ENCODE measurements around the gene TGFBI.

TGFBI gene

GRCh38 chr5:136104306-136104965 is 75.6 kb downstream of the TGFBI start:
- H3K23ac ChIP-seq (ENCODE audit: low read length) = no peak overlapping the region
- no peak overlapping the region for H3K9ac ChIP-seq (ENCODE audit: low read length)
- H3K18ac ChIP-seq (ENCODE audit: low read length) = no peak overlapping the region
- no peak overlapping the region for H3K4me3 ChIP-seq (ENCODE audit: low read depth, low read length)
- no peak overlapping the region for H2BK12ac ChIP-seq (ENCODE audit: low read length)
- no peak for DNase-seq
- H3K9me3 ChIP-seq (ENCODE audit: insufficient read depth, low read depth, low read length) = no peaks in the 10 kb centered on the region
- H3K79me2 ChIP-seq (ENCODE audit: control insufficient read depth, insufficient read depth, low read length, poor library complexity) = no peaks in the 10 kb centered on the region
- H4K91ac ChIP-seq (ENCODE audit: low read depth, low read length) = no peak overlapping the region
- H3K27ac ChIP-seq (ENCODE audit: low read depth, low read length) = no peak overlapping the region
- no peak overlapping the region for H2BK120ac ChIP-seq (ENCODE audit: insufficient read depth, low read length, poor library complexity)
- no peak overlapping the region for H2BK5ac ChIP-seq (ENCODE audit: low read depth, low read length, poor library complexity)
- H3K4ac ChIP-seq (ENCODE audit: low read depth, low read length) = no peak overlapping the region
- no peak overlapping the region for H2AFZ ChIP-seq (ENCODE audit: insufficient read depth, low read length, poor library complexity)
- no peak overlapping the region for H4K8ac ChIP-seq (ENCODE audit: low read depth, low read length)
- H3K27me3 ChIP-seq (ENCODE audit: insufficient read depth, low read length) = no peaks in the 10 kb centered on the region
- no peak overlapping the region for H4K12ac ChIP-seq (ENCODE audit: low read depth, low read length)
- no CpG with 5 or more reads among the region's 8 CpGs for WGBS (ENCODE audit: extremely low coverage, insufficient coverage, insufficient read length)
- H3K36me3 ChIP-seq (ENCODE audit: control insufficient read depth in 1 of 2, insufficient read depth in 2 of 2, low read length in 2 of 2) = no peaks in the 10 kb centered on the region
- H3K14ac ChIP-seq (ENCODE audit: low read length) = no peak overlapping the region
- H2AK5ac ChIP-seq (ENCODE audit: low read length) = no peak overlapping the region
- no peaks in the 10 kb centered on the region for H3K79me1 ChIP-seq (ENCODE audit: low read length)
- H3K4me1 ChIP-seq (ENCODE audit: control insufficient read depth in 1 of 2, insufficient read depth in 2 of 2, low read length in 2 of 2) = peaks cover 0 to 2% of the 10 kb centered on the region in 2 experiments
- H3K4me2 ChIP-seq (ENCODE audit: low read length) = no peak overlapping the region

GRCh38 chr5:136106351-136107031 is 77.7 kb downstream of the TGFBI start:
- Histone ChIP-seq H2BK5ac (ENCODE audit: low read depth, low read length, poor library complexity) (no peak overlapping the region), H2BK12ac (ENCODE audit: low read length) (no peak overlapping the region), H3K36me3 (ENCODE audit: control insufficient read depth in 1 of 2, insufficient read depth in 2 of 2, low read length in 2 of 2) (no peaks in the 10 kb centered on the region), H4K91ac (ENCODE audit: low read depth, low read length) (no peak overlapping the region), H4K8ac (ENCODE audit: low read depth, low read length) (no peak overlapping the region), H3K14ac (ENCODE audit: low read length) (no peak overlapping the region), H3K4ac (ENCODE audit: low read depth, low read length) (no peak overlapping the region), H3K9me3 (ENCODE audit: insufficient read depth, low read depth, low read length) (no peaks in the 10 kb centered on the region), H3K4me2 (ENCODE audit: low read length) (no peak overlapping the region), H2BK120ac (ENCODE audit: insufficient read depth, low read length, poor library complexity) (no peak overlapping the region), H3K9ac (ENCODE audit: low read length) (no peak overlapping the region), H3K27ac (ENCODE audit: low read depth, low read length) (no peak overlapping the region), H4K12ac (ENCODE audit: low read depth, low read length) (no peak overlapping the region), H3K23ac (ENCODE audit: low read length) (no peak overlapping the region), H3K18ac (ENCODE audit: low read length) (no peak overlapping the region), H3K27me3 (ENCODE audit: insufficient read depth, low read length) (no peaks in the 10 kb centered on the region), H2AFZ (ENCODE audit: insufficient read depth, low read length, poor library complexity) (no peak overlapping the region), H3K79me2 (ENCODE audit: control insufficient read depth, insufficient read depth, low read length, poor library complexity) (no peaks in the 10 kb centered on the region), H3K4me3 (ENCODE audit: low read depth, low read length) (no peak overlapping the region), H2AK5ac (ENCODE audit: low read length) (no peak overlapping the region), H3K4me1 (ENCODE audit: control insufficient read depth in 1 of 2, insufficient read depth in 2 of 2, low read length in 2 of 2) (peaks cover 0 to 2% of the 10 kb centered on the region in 2 experiments), H3K79me1 (ENCODE audit: low read length) (no peaks in the 10 kb centered on the region)
- DNase-seq = no peak
- no CpG with 5 or more reads among the region's 6 CpGs for WGBS (ENCODE audit: extremely low coverage, insufficient coverage, insufficient read length)

- Histone ChIP-seq H2AFZ (ENCODE audit: insufficient read depth, low read length, poor library complexity) (no peak overlapping the region), H3K9ac (ENCODE audit: low read length) (no peak overlapping the region)
- WGBS (ENCODE audit: extremely low coverage, insufficient coverage, insufficient read length) = no CpG with 5 or more reads among the region's 2 CpGs
Measured at GRCh38 chr5:136108180-136108611, 79.4 kb downstream of the TGFBI start.

GRCh38 chr5:136108766-136109165 is 80.0 kb downstream of the TGFBI start:
- no peak overlapping the region for H3K4me3 ChIP-seq (ENCODE audit: low read depth, low read length)
- H3K4me1 ChIP-seq (ENCODE audit: control insufficient read depth in 1 of 2, insufficient read depth in 2 of 2, low read length in 2 of 2) = peaks cover 0 to 2% of the 10 kb centered on the region in 2 experiments
- H3K27me3 ChIP-seq (ENCODE audit: insufficient read depth, low read length) = no peaks in the 10 kb centered on the region
- H3K9ac ChIP-seq (ENCODE audit: low read length) = no peak overlapping the region
- no peak overlapping the region for H4K91ac ChIP-seq (ENCODE audit: low read depth, low read length)
- H3K36me3 ChIP-seq (ENCODE audit: control insufficient read depth in 1 of 2, insufficient read depth in 2 of 2, low read length in 2 of 2) = no peaks in the 10 kb centered on the region
- H2BK12ac ChIP-seq (ENCODE audit: low read length) = no peak overlapping the region
- no CpG with 5 or more reads among the region's 1 CpG for WGBS (ENCODE audit: extremely low coverage, insufficient coverage, insufficient read length)
- H3K4me2 ChIP-seq (ENCODE audit: low read length) = no peak overlapping the region
- no peak overlapping the region for H4K12ac ChIP-seq (ENCODE audit: low read depth, low read length)
- no peak overlapping the region for H2AK5ac ChIP-seq (ENCODE audit: low read length)
- no peak overlapping the region for H2AFZ ChIP-seq (ENCODE audit: insufficient read depth, low read length, poor library complexity)
- no peaks in the 10 kb centered on the region for H3K79me2 ChIP-seq (ENCODE audit: control insufficient read depth, insufficient read depth, low read length, poor library complexity)
- no peak for DNase-seq
- H3K27ac ChIP-seq (ENCODE audit: low read depth, low read length) = no peak overlapping the region
- H3K23ac ChIP-seq (ENCODE audit: low read length) = no peak overlapping the region
- H3K18ac ChIP-seq (ENCODE audit: low read length) = no peak overlapping the region
- H2BK5ac ChIP-seq (ENCODE audit: low read depth, low read length, poor library complexity) = no peak overlapping the region
- H3K4ac ChIP-seq (ENCODE audit: low read depth, low read length) = no peak overlapping the region
- no peaks in the 10 kb centered on the region for H3K79me1 ChIP-seq (ENCODE audit: low read length)
- H3K14ac ChIP-seq (ENCODE audit: low read length) = no peak overlapping the region
- no peak overlapping the region for H2BK120ac ChIP-seq (ENCODE audit: insufficient read depth, low read length, poor library complexity)
- H3K9me3 ChIP-seq (ENCODE audit: insufficient read depth, low read depth, low read length) = peaks cover 1% of the 10 kb centered on the region
- H4K8ac ChIP-seq (ENCODE audit: low read depth, low read length) = no peak overlapping the region

More at GRCh38 chr5:136108180-136108611, 79.4 kb downstream of the TGFBI start:
- H2BK120ac ChIP-seq (ENCODE audit: insufficient read depth, low read length, poor library complexity) = peak overlapping the region; percentile 54
- no peaks in the 10 kb centered on the region for H3K79me1 ChIP-seq (ENCODE audit: low read length)
- DNase-seq = no peak
- H3K27ac ChIP-seq (ENCODE audit: low read depth, low read length) = no peak overlapping the region
- no peak overlapping the region for H3K4ac ChIP-seq (ENCODE audit: low read depth, low read length)
- H3K4me1 ChIP-seq (ENCODE audit: control insufficient read depth in 1 of 2, insufficient read depth in 2 of 2, low read length in 2 of 2) = peaks cover 0 to 2% of the 10 kb centered on the region in 2 experiments
- no peaks in the 10 kb centered on the region for H3K36me3 ChIP-seq (ENCODE audit: control insufficient read depth in 1 of 2, insufficient read depth in 2 of 2, low read length in 2 of 2)
- H3K27me3 ChIP-seq (ENCODE audit: insufficient read depth, low read length) = no peaks in the 10 kb centered on the region
- no peaks in the 10 kb centered on the region for H3K79me2 ChIP-seq (ENCODE audit: control insufficient read depth, insufficient read depth, low read length, poor library complexity)
- no peak overlapping the region for H2BK5ac ChIP-seq (ENCODE audit: low read depth, low read length, poor library complexity)
- no peak overlapping the region for H4K12ac ChIP-seq (ENCODE audit: low read depth, low read length)
- H3K4me3 ChIP-seq (ENCODE audit: low read depth, low read length) = no peak overlapping the region
- H2BK12ac ChIP-seq (ENCODE audit: low read length) = no peak overlapping the region
- H3K4me2 ChIP-seq (ENCODE audit: low read length) = no peak overlapping the region
- no peaks in the 10 kb centered on the region for H3K9me3 ChIP-seq (ENCODE audit: insufficient read depth, low read depth, low read length)
- no peak overlapping the region for H4K8ac ChIP-seq (ENCODE audit: low read depth, low read length)
- no peak overlapping the region for H2AK5ac ChIP-seq (ENCODE audit: low read length)
- H3K18ac ChIP-seq (ENCODE audit: low read length) = no peak overlapping the region
- H3K14ac ChIP-seq (ENCODE audit: low read length) = no peak overlapping the region
- H4K91ac ChIP-seq (ENCODE audit: low read depth, low read length) = no peak overlapping the region
- no peak overlapping the region for H3K23ac ChIP-seq (ENCODE audit: low read length)
